GM12801 (cell line): Measurements from ENCODE around the gene CPE.

ENCODE experiments used
- TF ChIP-seq, protein P1 (sequence below): IDR thresholded peaks from one replicate; pipeline ENCODE4 v1.5.1; 2011; ENCODE audit warnings: control low read depth; ENCODE audit not compliant: insufficient read length; ENCODE audit errors: extremely low read depth

Gene CPE

DNA sequence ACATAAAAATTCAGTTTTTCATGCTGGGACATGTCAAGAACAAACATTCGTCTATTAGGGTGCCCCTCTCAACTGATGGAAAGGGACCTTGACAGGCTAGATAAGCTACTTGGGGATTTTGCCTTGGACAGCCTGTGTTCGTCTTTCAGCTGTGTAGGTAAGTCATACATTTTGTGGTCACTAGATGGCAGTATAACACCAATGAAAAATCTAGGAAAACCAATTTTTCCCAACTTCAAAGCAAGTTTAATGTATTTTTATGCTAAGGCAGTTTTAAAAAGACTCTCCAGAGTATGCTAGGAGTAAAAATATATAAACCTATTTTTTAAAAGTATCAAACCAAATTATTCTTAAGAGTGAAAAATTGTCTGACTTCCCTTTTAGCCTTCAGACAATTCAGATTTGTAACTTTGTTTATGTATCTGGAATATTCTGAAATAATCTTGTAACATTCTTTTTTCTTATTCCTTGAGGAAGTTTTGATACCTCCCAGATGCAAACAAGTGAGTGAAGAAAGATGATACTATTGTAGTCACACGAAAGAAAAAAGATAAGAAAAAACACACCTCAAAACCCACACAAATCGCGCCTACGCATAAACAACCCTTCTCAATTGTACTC, 158.3 kb downstream of the CPE start:
- TF ChIP-seq, protein P1, sequence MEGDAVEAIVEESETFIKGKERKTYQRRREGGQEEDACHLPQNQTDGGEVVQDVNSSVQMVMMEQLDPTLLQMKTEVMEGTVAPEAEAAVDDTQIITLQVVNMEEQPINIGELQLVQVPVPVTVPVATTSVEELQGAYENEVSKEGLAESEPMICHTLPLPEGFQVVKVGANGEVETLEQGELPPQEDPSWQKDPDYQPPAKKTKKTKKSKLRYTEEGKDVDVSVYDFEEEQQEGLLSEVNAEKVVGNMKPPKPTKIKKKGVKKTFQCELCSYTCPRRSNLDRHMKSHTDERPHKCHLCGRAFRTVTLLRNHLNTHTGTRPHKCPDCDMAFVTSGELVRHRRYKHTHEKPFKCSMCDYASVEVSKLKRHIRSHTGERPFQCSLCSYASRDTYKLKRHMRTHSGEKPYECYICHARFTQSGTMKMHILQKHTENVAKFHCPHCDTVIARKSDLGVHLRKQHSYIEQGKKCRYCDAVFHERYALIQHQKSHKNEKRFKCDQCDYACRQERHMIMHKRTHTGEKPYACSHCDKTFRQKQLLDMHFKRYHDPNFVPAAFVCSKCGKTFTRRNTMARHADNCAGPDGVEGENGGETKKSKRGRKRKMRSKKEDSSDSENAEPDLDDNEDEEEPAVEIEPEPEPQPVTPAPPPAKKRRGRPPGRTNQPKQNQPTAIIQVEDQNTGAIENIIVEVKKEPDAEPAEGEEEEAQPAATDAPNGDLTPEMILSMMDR = no peak

DNA sequence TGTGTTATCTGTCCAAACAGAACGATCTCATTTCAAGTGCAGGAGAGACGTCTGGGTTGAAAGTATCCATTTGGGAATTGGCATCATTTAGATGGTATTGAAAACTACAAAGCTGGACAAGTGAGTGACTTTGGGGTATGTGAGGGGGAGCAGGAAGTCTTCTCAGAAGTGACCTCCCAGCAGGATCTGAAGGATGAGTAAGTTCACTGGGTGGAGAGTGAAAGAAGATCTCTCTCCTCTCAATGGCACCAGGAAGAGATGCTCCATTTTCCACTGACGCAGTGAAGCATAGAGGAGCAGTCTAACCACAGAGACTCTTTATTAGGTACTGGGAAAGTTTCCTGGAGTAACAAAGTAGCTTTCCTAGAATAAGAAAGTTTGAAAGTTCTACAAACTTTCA, 161.0 kb downstream of the CPE start:
- TF ChIP-seq, protein P1 = no peak

DNA sequence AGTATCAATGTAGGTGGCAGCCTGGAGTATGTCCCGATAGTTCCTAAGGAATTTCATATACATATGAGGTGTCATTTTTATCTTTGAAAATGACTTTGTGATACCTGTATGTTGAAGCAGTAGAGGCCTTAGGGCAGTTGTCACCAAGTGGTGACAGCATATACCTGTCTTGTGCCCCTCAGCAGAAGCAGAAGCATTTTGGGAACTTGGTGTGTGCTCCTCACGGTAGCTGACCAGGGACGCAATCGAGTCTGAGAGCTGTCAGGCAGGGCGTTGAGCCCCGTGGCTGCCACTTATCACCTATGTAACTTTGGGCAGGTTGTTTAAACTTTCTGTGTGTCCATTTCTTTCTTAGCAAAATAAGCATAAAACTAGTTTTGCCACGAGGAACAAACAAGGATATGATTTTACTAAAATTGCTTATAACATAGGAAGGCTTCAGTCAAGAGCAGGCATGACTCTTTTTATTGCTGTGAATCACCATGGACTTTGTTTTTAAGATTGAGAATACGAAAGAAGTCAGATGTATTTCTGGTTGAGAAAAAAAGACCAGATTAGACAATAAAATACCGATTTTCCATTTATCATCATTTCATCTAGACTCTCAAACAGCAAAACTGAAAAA, 161.5 kb downstream of the CPE start:
- TF ChIP-seq, protein P1 = no peak

DNA sequence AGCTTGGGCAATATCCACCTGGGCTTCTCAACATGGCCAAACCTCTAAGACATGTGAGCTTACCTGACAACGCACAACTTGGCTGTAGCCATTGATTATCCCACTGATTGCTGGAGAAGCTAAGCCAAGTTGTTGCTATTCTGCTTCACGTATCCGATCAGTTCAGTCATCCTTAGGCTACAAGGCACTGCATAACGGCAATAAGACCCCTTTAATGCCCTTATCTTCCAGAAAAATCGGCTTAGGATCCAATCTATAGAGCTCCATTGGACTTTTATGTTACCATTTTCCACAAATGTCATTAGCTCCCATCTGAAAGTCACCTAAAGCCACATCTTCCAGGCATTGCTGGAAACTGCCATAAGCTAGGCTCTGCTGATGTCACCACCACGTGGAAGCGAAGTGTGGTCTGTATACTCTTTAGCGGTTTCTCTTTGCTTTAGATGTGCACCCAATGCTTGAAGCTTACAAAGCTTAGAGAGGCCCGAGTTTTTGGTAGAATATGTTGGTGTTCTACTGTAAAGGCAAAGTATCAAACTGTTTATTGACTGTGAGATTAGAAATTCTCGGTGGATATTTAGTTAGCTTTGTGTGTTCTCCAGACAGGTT, 163.1 kb downstream of the CPE start:
- TF ChIP-seq, protein P1 = no peak

DNA sequence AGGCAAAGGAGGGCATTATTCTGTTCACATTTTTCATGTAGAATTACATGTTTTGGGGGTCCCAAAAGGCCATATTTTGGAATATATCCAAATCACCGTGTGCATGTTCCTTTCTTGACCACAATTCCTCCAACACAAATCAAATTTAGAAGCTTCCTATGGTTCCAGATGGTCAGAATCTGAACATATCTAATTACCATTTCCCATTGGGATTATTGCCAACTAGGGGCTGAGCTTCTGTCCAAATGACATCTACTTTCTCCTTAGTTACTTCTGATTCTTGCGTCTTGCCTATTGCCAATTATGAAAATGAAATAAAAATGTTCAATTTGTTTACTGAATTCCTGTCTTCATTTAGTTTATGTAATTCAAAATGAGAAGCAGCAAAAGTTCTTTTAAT, 163.7 kb downstream of the CPE start:
- TF ChIP-seq, protein P1 = no peak
